K562 (cell line): ENCODE data around the gene DCAF4L1. TPM values are rescaled to one million over a fixed set of nuclear protein-coding genes. Genes with fewer than 3 reads are reported as not detected.

Experiments used
- ADNP ChIP-seq: fragments of 200-800 bp; sonication (Bioruptor generic); IDR thresholded peaks from 2 replicates; pipeline ENCODE4 v1.6.1; 2016; ENCODE audit warnings: missing genetic modification characterization, missing compliant biosample characterization
- HEY1 ChIP-seq: fragments of 250-450 bp; sonication (Bioruptor Pico); IDR thresholded peaks from 2 replicates; pipeline ENCODE4 v1.5.0; 2020; ENCODE audit warnings: mild to moderate bottlenecking, moderate library complexity, borderline replicate concordance
- HOXB6 ChIP-seq: fragments of 250-450 bp; sonication (Bioruptor Pico); IDR thresholded peaks from 2 replicates; pipeline ENCODE4 v1.5.1; 2022; ENCODE audit warnings: mild to moderate bottlenecking, borderline replicate concordance
- SIN3B ChIP-seq: fragments of 450-650 bp; IDR thresholded peaks from 2 replicates; pipeline ENCODE4 v1.6.1; 2017; ENCODE audit warnings: low read depth, mild to moderate bottlenecking, moderate library complexity
- SREBF2 ChIP-seq: sonication (generic); formaldehyde crosslinking; IDR thresholded peaks from 2 replicates; pipeline ENCODE4 v1.4.0; 2020; ENCODE audit warnings: mild to moderate bottlenecking, missing genetic modification reagents
- ZBTB11 ChIP-seq, 3 experiments: fragments of 200-800 bp in 1 of 3; fragments of 250-450 bp in 1 of 3; fragments of 450-650 bp in 1 of 3; sonication (Bioruptor Pico) in 1 of 3; sonication (Bioruptor generic) in 1 of 3; formaldehyde crosslinking in 1 of 3; IDR thresholded peaks; 2 replicates each; pipeline versions ENCODE4 v1.6.1 to v1.8.0; 2016 to 2022; ENCODE audit warnings: mild to moderate bottlenecking in 2 of 3, missing genetic modification characterization in 2 of 3, missing compliant biosample characterization in 1 of 3, moderate library complexity in 1 of 3
- ZHX1 ChIP-seq: fragments of 150-350 bp; conservative IDR thresholded peaks from 2 replicates; pipeline ENCODE4 v1.6.1; 2014; ENCODE audit warnings: low read length
- ZNF445 ChIP-seq: fragments of 250-450 bp; sonication (Bioruptor Pico); IDR thresholded peaks from 2 replicates; pipeline ENCODE4 v1.4.0; 2020; ENCODE audit warnings: low read depth, mild to moderate bottlenecking, moderate library complexity
- ZNF609 ChIP-seq: sonication (generic); formaldehyde crosslinking; IDR thresholded peaks from 2 replicates; pipeline ENCODE4 v1.8.1; 2023; ENCODE audit warnings: missing genetic modification reagents, mild to moderate bottlenecking, borderline replicate concordance
- ZNF79 ChIP-seq: fragments of 250-450 bp; sonication (Bioruptor Pico); IDR thresholded peaks from 2 replicates; pipeline ENCODE4 v1.4.0; 2020; ENCODE audit warnings: low read depth, mild to moderate bottlenecking, moderate library complexity
- polyA plus RNA-seq, 8 experiments: library from polyadenylated mRNA; depleted of rRNA in 4 of 8; stranded (reverse) in 5 of 8; unstranded in 3 of 8; fragments of >200 nt; fragmentation: Nextera tagmentation in 2 of 8; fragmentation: Illumina TruSeq in 1 of 8; extraction: Ambion mirVana in 2 of 8; extraction: Trizol in 1 of 8; gene quantifications; 2 replicates each; pipeline versions ENCODE4 v1.2.1 to v1.2.3, GENCODE V29; 2011 to 2014; ENCODE audit warnings: inconsistent platforms in 1 of 8, missing spikeins in 1 of 8
- total RNA-seq, 7 experiments: library from RNA; depleted of rRNA in 6 of 7; stranded (reverse); fragments of >200 nt in 6 of 7; fragmentation: Illumina TruSeq in 2 of 7; extraction: Trizol in 2 of 7; gene quantifications; 2 replicates each; pipeline versions ENCODE4 v1.2.1 to v1.2.3, GENCODE V29; 2011 to 2021; ENCODE audit warnings: low replicate concordance in 1 of 7

DCAF4L1 gene
- total and polyA plus RNA-seq, 9 of the 15 experiments (the other 6 are each of a cell fraction or from before 2014, with no cell fraction given): 0.17 to 0.64 (median 0.36) TPM

- TF ChIP-seq ZBTB11 (CRISPR knock-in tag; IDR thresholded peaks at IDR 0.05): peak in 1 of 3 experiments; percentile 67; a peak in 3 of 6 replicates
- TF ChIP-seq SIN3B: peak; percentile 88
- TF ChIP-seq ZNF609 (CRISPR knock-in tag): no peak
- TF ChIP-seq SREBF2: no peak
- TF ChIP-seq ADNP: no peak
- no peak for TF ChIP-seq ZNF79 (CRISPR knock-in tag)
- no peak for TF ChIP-seq HEY1
- TF ChIP-seq ZNF445 (CRISPR knock-in tag): no peak
- no peak for TF ChIP-seq ZHX1
- TF ChIP-seq HOXB6 (CRISPR knock-in tag): no peak
These were observed 9.0 kb downstream of the DCAF4L1 start, which contains the start of gene SLC30A9 (continued) for GRCh38 chr4:41990365-41991111.
